Measurements from ENCODE around the gene KCNIP3. TPM values are rescaled to one million over a fixed set of nuclear protein-coding genes. Genes with fewer than 3 reads are reported as not detected.

The KCNIP3 gene
- not detected for polyA plus RNA-seq

- peaks cover 0 to 6% (median 0%) of the 10 kb centered on the region in 6 donors for H3K9me3 Mint-ChIP-seq
- no peak within 1 kb of the TSS for H3K27ac Mint-ChIP-seq
- no peaks in the 10 kb centered on the region for H3K36me3 Mint-ChIP-seq
- no peak within 1 kb of the TSS for H3K4me3 Mint-ChIP-seq
- DNase-seq, result no peak
- H3K4me1 Mint-ChIP-seq, result no peaks in the 10 kb centered on the region
- peaks cover 2 to 6% (median 2%) of the 10 kb centered on the region in 3 donors for H3K27me3 Mint-ChIP-seq (ENCODE audit: low read depth in 3 of 3)
These were observed at the start of gene KCNIP3 for GRCh38 chr2:95296880-95297487. KCNIP3 (plus strand) TSS chr2:95297347; CDS start chr2:95297439, 92 bp downstream.

- H3K36me3 Mint-ChIP-seq, result peaks cover 0 to 5% (median 4%) of the 10 kb centered on the region in 3 donors
- peaks cover 17 to 36% (median 28%) of the 10 kb centered on the region in 6 donors for H3K9me3 Mint-ChIP-seq
- H3K27me3 Mint-ChIP-seq (ENCODE audit: low read depth in 3 of 3), result peaks cover 2 to 10% (median 2%) of the 10 kb centered on the region in 3 donors
These were observed 38.9 kb upstream of the KCNIP3 start for GRCh38 chr2:95258271-95258670.

GRCh38 chr2:95260028-95261023, 36.8 kb upstream of the KCNIP3 start:
- peaks cover 0 to 5% (median 4%) of the 10 kb centered on the region in 3 donors for H3K36me3 Mint-ChIP-seq
- no peaks in the 10 kb centered on the region for H3K4me1 Mint-ChIP-seq
- H3K27me3 Mint-ChIP-seq (ENCODE audit: low read depth in 3 of 3), result peaks cover 2 to 10% (median 3%) of the 10 kb centered on the region in 3 donors
- no peak for DNase-seq
- peaks cover 13 to 28% (median 21%) of the 10 kb centered on the region in 6 donors for H3K9me3 Mint-ChIP-seq
- H3K4me3 Mint-ChIP-seq, result no peak overlapping the region
- H3K27ac Mint-ChIP-seq, result no peak overlapping the region

More at GRCh38 chr2:95258271-95258670, 38.9 kb upstream of the KCNIP3 start:
- no peak for DNase-seq
- Mint-ChIP-seq H3K4me3 (no peak overlapping the region), H3K27ac (no peak overlapping the region), H3K4me1 (no peaks in the 10 kb centered on the region)

GRCh38 chr2:95261602-95262001, 35.5 kb upstream of the KCNIP3 start:
- H3K36me3 Mint-ChIP-seq, result peaks cover 0 to 4% (median 2%) of the 10 kb centered on the region in 3 donors
- no peaks in the 10 kb centered on the region for H3K4me1 Mint-ChIP-seq
- H3K27me3 Mint-ChIP-seq (ENCODE audit: low read depth in 3 of 3), result peaks cover 2 to 7% (median 5%) of the 10 kb centered on the region in 3 donors
- no peak overlapping the region for H3K4me3 Mint-ChIP-seq
- H3K9me3 Mint-ChIP-seq, result peaks cover 6 to 19% (median 12%) of the 10 kb centered on the region in 6 donors
- no peak for DNase-seq
- H3K27ac Mint-ChIP-seq, result no peak overlapping the region

GRCh38 chr2:95262896-95263542, 34.1 kb upstream of the KCNIP3 start:
- peaks cover 0 to 16% (median 9%) of the 10 kb centered on the region in 6 donors for H3K9me3 Mint-ChIP-seq
- H3K4me1 Mint-ChIP-seq, result no peaks in the 10 kb centered on the region
- H3K27me3 Mint-ChIP-seq (ENCODE audit: low read depth in 3 of 3), result peaks cover 2 to 7% (median 7%) of the 10 kb centered on the region in 3 donors
- no peak for DNase-seq
- H3K27ac Mint-ChIP-seq, result no peak overlapping the region
- no peak overlapping the region for H3K4me3 Mint-ChIP-seq
- H3K36me3 Mint-ChIP-seq, result peaks cover 0 to 4% (median 0%) of the 10 kb centered on the region in 3 donors

- H3K4me3 Mint-ChIP-seq, result no peak overlapping the region
- H3K4me1 Mint-ChIP-seq, result no peaks in the 10 kb centered on the region
- H3K27me3 Mint-ChIP-seq (ENCODE audit: low read depth in 3 of 3), result peaks cover 2 to 7% (median 3%) of the 10 kb centered on the region in 3 donors
- H3K9me3 Mint-ChIP-seq, result peaks cover 0 to 3% (median under 1%) of the 10 kb centered on the region in 6 donors
- DNase-seq, result no peak
- H3K27ac Mint-ChIP-seq, result no peak overlapping the region
- no peaks in the 10 kb centered on the region for H3K36me3 Mint-ChIP-seq
These were observed 32.5 kb upstream of the KCNIP3 start for GRCh38 chr2:95264624-95265023.

- DNase-seq, result no peak
- no peaks in the 10 kb centered on the region for H3K4me1 Mint-ChIP-seq
- no peak overlapping the region for H3K4me3 Mint-ChIP-seq
- H3K27ac Mint-ChIP-seq, result no peak overlapping the region
- H3K9me3 Mint-ChIP-seq, result peaks cover 0 to under 1% (median 0%) of the 10 kb centered on the region in 6 donors
- peaks cover 2 to 7% (median 2%) of the 10 kb centered on the region in 3 donors for H3K27me3 Mint-ChIP-seq (ENCODE audit: low read depth in 3 of 3)
- H3K36me3 Mint-ChIP-seq, result no peaks in the 10 kb centered on the region
These were observed 32.0 kb upstream of the KCNIP3 start for GRCh38 chr2:95265182-95265581.

GRCh38 chr2:95266781-95267430, 30.2 kb upstream of the KCNIP3 start:
- no peak for DNase-seq
- no peak overlapping the region for H3K27ac Mint-ChIP-seq

GRCh38 chr2:95267458-95268210, 29.5 kb upstream of the KCNIP3 start:
- no peak for DNase-seq
- H3K36me3 Mint-ChIP-seq, result no peaks in the 10 kb centered on the region
- no peak overlapping the region for H3K4me3 Mint-ChIP-seq

More at GRCh38 chr2:95266781-95267430, 30.2 kb upstream of the KCNIP3 start:
- no peaks in the 10 kb centered on the region for H3K9me3 Mint-ChIP-seq
- H3K36me3 Mint-ChIP-seq, result no peaks in the 10 kb centered on the region
- H3K4me1 Mint-ChIP-seq, result no peaks in the 10 kb centered on the region
- H3K27me3 Mint-ChIP-seq (ENCODE audit: low read depth in 3 of 3), result peaks cover 0 to 7% (median 0%) of the 10 kb centered on the region in 3 donors
- no peak overlapping the region for H3K4me3 Mint-ChIP-seq

GRCh38 chr2:95268211-95269035, 28.7 kb upstream of the KCNIP3 start:
- no peak overlapping the region for H3K27ac Mint-ChIP-seq
- peaks cover 0 to 2% (median 0%) of the 10 kb centered on the region in 6 donors for H3K9me3 Mint-ChIP-seq
- no peak for DNase-seq
- no peaks in the 10 kb centered on the region for H3K36me3 Mint-ChIP-seq
- H3K4me1 Mint-ChIP-seq, result no peaks in the 10 kb centered on the region
- H3K27me3 Mint-ChIP-seq (ENCODE audit: low read depth in 3 of 3), result peaks cover 0 to 6% (median 0%) of the 10 kb centered on the region in 3 donors
- H3K4me3 Mint-ChIP-seq, result no peak overlapping the region

More at GRCh38 chr2:95267458-95268210, 29.5 kb upstream of the KCNIP3 start:
- Mint-ChIP-seq H3K27me3 (ENCODE audit: low read depth in 3 of 3) (peaks cover 0 to 7% (median 0%) of the 10 kb centered on the region in 3 donors), H3K9me3 (no peaks in the 10 kb centered on the region), H3K4me1 (no peaks in the 10 kb centered on the region), H3K27ac (no peak overlapping the region)

- Mint-ChIP-seq H3K36me3 (no peaks in the 10 kb centered on the region), H3K27me3 (ENCODE audit: low read depth in 3 of 3) (peaks cover 0 to 6% (median 0%) of the 10 kb centered on the region in 3 donors), H3K4me3 (no peak overlapping the region), H3K9me3 (peaks cover 0 to 2% (median 0%) of the 10 kb centered on the region in 6 donors), H3K27ac (peak overlapping the region in 1 of 6 donors; percentile 28), H3K4me1 (no peaks in the 10 kb centered on the region)
- no peak for DNase-seq
These were observed 28.0 kb upstream of the KCNIP3 start for GRCh38 chr2:95269036-95269680.
